Calu3 (cell line): ENCODE measurements around the gene EEF1B2. TPM values are rescaled to one million over a fixed set of nuclear protein-coding genes. Genes with fewer than 3 reads are reported as not detected.
"Not testable (repeated sequence)": the region's sequence is repeated elsewhere in the genome, so short reads cannot be mapped to it uniquely, and the experiment has no call there.

Experiments used
- BruUV-seq: library from RNA; stranded (reverse); fragments of 400-500 nt; replicated peaks from 2 replicates; lab custom pipeline; 2021; lab: Mats Ljungman, UMichigan
- CTCF ChIA-PET: fragments of 300-600 bp; sonication (Branson Sonifier 250); formaldehyde crosslinking; loops from one replicate; lab custom pipeline; 2022; ENCODE audit warnings: antibody characterized with exemption; lab: Charles Lee
- DNase-seq: peaks from one replicate; pipeline ENCODE4 v3.0.0; 2022
- H3K27ac Mint-ChIP-seq: one replicate; pipeline ENCODE4 v1.8.0; 2022; ENCODE audit warnings: mixed read lengths; ENCODE audit not compliant: unreplicated experiment
- H3K27me3 Mint-ChIP-seq: one replicate; pipeline ENCODE4 v1.8.0; 2022; ENCODE audit warnings: mixed read lengths; ENCODE audit not compliant: unreplicated experiment
- H3K36me3 Mint-ChIP-seq: one replicate; pipeline ENCODE4 v1.8.0; 2022; ENCODE audit warnings: mild to moderate bottlenecking, moderate library complexity, mixed read lengths; ENCODE audit not compliant: insufficient read depth, unreplicated experiment
- H3K4me1 Mint-ChIP-seq: one replicate; pipeline ENCODE4 v1.8.0; 2022; ENCODE audit warnings: mild to moderate bottlenecking, low read depth, mixed read lengths; ENCODE audit not compliant: unreplicated experiment
- H3K4me3 Mint-ChIP-seq: one replicate; pipeline ENCODE4 v1.8.0; 2022; ENCODE audit warnings: mild to moderate bottlenecking, low read depth, moderate library complexity, mixed read lengths; ENCODE audit not compliant: unreplicated experiment
- H3K9me3 Mint-ChIP-seq: one replicate; pipeline ENCODE4 v1.8.0; 2022; ENCODE audit warnings: low read depth, mixed read lengths; ENCODE audit not compliant: unreplicated experiment
- CTCF ChIP-seq: fragments of 200-600 bp; IDR thresholded peaks from one replicate; pipeline ENCODE4 v1.8.0; 2022; ENCODE audit warnings: antibody characterized with exemption; ENCODE audit not compliant: unreplicated experiment
- intact Hi-C: fragments of 100-400 bp; cut with micrococcal nuclease; formaldehyde crosslinking; loops from one replicate; pipeline ENCODE4 v1.10.0; 2022; ENCODE audit not compliant: unreplicated experiment
- total RNA-seq: library from RNA; stranded (reverse); gene quantifications from 2 replicates; pipeline ENCODE4 v1.2.3, GENCODE V29; 2022

The EEF1B2 gene
- total RNA-seq, 1 experiment from 2014 or later: 415 TPM

DNA sequence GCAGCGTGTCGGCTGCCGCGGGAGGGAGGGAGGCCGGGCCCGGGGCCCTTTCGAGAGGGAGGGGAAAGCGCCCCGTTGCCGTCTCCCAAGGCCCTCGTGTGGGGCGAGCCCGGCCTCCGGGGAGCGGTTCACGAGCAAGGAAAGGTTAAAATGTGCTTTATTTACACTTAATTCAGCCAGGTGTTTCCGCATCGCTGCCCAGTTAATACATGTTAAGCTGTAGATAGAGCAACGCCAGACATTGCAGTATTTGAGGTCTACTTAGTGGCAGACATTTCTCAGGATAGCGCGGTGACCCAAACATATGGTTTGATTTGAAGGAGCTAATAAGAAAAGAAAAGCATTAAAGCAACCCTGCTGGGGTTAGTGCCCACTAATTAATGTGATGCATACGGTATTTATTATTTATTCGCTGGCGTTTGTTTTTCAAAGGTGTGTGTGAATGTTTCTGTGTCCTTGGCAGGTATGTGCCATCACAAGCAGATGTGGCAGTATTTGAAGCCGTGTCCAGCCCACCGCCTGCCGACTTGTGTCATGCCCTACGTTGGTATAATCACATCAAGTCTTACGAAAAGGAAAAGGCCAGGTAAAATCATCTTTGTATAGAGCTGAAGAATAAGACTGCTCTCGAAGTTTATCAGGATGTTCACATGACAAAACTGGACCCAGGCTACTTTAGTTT is 571 bp downstream of the EEF1B2 start:
- DNase-seq: peak; percentile 11
- Mint-ChIP-seq H3K4me1 (peaks cover 20% of the 10 kb centered on the region), H3K27me3 (no peaks in the 10 kb centered on the region), H3K36me3 (peaks cover 68% of the 10 kb centered on the region), H3K4me3 (peak overlapping the region; percentile 78), H3K27ac (peak overlapping the region; percentile 97), H3K9me3 (no peaks in the 10 kb centered on the region)
- intact Hi-C loops: loop anchor here (10.0 kb wide), 1 partner anchor 395 kb away; no protein-coding TSS in a partner anchor
- TF ChIP-seq CTCF: no peak
- BruUV-seq: TSS peak; percentile 72
- CTCF ChIA-PET: interaction anchor here (0.5 to 1.5 kb wide), 5 partner anchors 15 to 724 kb away, joined by 3 read pairs; no protein-coding TSS in a partner anchor

GRCh38 chr2:206160807-206161179 is 1.1 kb downstream of the EEF1B2 start:
- Mint-ChIP-seq H3K27ac (peak overlapping the region; percentile 97), H3K27me3 (no peaks in the 10 kb centered on the region), H3K4me3 (peak overlapping the region; percentile 78), H3K9me3 (no peaks in the 10 kb centered on the region), H3K4me1 (peaks cover 20% of the 10 kb centered on the region), H3K36me3 (peaks cover 68% of the 10 kb centered on the region)
- TF ChIP-seq CTCF: no peak
- BruUV-seq: no TSS peak
- no peak for DNase-seq
- intact Hi-C loops: loop anchor here (10.0 kb wide), 1 partner anchor 394 kb away; no protein-coding TSS in a partner anchor
- CTCF ChIA-PET: interaction anchor here (0.5 to 1.5 kb wide), 3 partner anchors 15 to 129 kb away, joined by 3 read pairs; no protein-coding TSS in a partner anchor

DNA sequence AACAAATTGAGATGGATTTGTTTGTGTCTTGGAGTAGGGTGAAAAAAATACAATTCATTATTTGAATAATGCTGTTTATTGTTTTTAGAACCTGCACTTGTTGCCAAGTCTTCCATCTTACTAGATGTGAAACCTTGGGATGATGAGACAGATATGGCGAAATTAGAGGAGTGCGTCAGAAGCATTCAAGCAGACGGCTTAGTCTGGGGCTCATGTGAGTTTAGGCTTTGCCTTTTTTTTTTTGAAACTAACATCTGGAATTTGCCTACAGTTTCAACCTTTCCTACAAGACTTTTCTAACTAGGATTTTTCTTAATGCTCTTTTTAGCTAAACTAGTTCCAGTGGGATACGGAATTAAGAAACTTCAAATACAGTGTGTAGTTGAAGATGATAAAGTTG is 2.7 kb downstream of the EEF1B2 start:
- H3K27me3 Mint-ChIP-seq, DNase-seq, BruUV-seq, CTCF ChIA-PET, H3K9me3 Mint-ChIP-seq: not testable (repeated sequence)
- Mint-ChIP-seq H3K4me3 (peak overlapping the region; percentile 18), H3K27ac (peak overlapping the region; percentile 33), H3K4me1 (peaks cover 20% of the 10 kb centered on the region), H3K36me3 (peaks cover 74% of the 10 kb centered on the region)
- intact Hi-C loops: loop anchor here (10.0 kb wide), 1 partner anchor 392 kb away; no protein-coding TSS in a partner anchor

DNA sequence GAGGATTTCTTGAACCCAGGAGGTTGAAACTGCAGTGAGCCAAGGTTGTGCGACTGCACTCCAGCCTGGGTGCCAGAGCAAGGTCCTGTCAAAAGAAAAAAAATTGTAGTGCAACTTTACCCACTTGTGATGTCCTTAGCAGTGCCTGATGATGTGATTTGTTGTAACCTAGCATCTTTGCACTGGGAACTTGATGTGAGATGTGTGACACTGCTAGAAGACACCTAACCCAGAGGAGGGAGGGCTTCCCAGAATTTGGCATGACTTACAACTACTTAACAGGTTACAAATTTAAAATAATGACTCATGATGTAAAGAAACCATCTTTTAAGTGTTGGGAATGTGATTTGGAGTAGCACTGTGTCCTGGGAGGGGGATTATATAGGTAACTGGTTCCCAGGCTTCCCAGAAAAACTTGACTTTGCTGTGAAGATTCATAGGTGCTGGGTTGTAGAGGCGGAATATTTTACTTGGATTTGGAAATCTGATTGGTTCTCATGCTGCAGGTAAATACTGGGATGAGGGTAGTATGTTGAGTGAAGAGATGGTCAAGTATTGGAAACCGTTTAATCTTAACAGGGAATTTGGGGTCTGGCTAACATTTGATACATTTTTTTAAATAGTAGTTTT is 3.7 kb downstream of the EEF1B2 start:
- CTCF ChIA-PET: no interaction called here
- BruUV-seq: no TSS peak
- peaks cover 20% of the 10 kb centered on the region for H3K4me1 Mint-ChIP-seq
- peak overlapping the region; percentile 18 for H3K4me3 Mint-ChIP-seq
- TF ChIP-seq CTCF: no peak
- H3K9me3 Mint-ChIP-seq: peaks cover 3% of the 10 kb centered on the region
- H3K27ac Mint-ChIP-seq: peak overlapping the region; percentile 63
- peaks cover 65% of the 10 kb centered on the region for H3K36me3 Mint-ChIP-seq
- DNase-seq: no peak
- no peaks in the 10 kb centered on the region for H3K27me3 Mint-ChIP-seq
- intact Hi-C loops: loop anchor here (10.0 kb wide), 1 partner anchor 391 kb away; no protein-coding TSS in a partner anchor
